ELR (cell line): Measurements from ENCODE around the gene KIF6.

ENCODE experiments used
- DNase-seq: peaks from one replicate; pipeline ENCODE4 v3.0.0-alpha.2; 2015; ENCODE audit warnings: low read depth

KIF6 gene

DNA sequence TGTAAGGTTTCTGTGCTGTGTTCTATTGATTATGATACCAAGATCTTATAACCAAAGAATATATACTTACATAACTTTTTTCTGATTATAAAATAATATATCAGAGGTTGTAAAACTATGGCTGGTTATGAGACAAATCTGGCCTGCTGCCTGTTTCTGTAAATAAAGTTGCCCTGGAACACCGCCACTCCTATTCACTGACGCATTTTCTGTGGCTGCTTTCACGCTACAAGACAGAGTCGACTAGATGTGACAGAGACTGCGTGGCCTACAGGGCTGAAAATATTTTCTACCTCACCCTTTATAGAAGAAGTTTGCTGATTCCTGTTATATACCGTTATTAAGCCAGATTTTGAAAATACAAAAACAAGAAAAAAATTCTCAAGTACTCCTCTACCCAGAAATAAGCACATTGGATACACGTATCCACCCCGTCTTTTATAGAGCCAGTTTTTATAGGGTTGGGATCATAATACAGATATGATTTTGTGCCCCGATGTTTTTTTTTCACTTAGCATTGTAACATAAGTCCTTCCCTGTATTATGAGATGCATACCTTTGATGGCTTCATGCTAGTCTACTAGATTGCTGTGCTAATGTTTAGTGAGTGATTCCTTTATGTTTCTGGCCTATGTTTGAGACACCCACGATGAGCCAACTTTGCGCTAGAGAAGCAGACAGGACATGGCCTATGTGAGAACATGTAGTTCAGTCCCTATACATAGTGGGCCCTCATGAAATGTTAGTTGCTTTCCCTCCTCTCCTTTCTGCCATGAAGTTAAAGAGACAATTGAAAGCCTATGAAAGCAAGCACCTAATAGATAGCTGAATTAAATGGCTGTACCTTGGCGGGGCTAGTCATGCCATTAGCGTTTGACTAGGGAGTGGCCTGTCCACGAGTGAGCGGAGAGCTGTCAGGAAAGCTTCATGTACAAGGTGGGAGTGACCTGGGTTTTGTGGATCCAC, 304.6 kb downstream of the KIF6 start:
- DNase-seq, result no peak

DNA sequence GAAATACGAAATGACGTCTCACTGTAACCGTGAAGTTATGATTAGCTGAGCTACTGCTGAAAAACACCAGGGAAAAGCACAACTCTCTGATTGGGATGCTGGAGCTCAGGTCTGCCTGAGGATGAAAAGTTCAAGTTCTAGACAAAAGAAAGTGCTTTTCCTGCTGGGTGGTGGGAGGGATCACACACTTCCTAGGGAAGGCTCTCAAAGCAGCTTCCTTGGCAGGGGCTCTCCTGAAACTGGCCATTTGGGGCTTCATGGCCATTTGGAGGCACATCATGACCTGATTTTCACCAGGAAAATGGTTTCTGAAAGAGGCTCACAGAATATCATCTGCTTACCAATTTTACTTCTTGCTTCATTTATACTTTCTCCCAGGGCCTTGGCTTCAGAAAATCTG, 305.6 kb downstream of the KIF6 start:
- DNase-seq, result no peak

DNA sequence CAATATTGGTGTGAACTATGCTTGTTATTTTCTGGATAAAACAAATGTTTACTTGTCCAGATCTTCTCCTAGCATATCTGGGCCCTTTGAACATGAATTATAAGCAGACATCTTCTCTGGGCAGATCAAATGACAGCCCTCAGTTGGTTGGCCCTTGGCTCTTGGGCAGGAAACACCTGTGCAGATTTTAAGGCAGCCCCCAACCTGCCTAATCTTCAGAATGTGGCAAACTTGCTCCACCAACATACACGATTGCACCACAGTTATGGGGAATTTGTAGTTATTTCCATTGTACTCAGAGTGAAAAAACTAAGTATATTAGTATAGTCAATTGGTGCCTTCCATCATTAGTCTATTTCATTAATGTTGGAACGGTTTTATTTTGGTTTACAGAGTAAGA, 307.8 kb downstream of the KIF6 start:
- no peak for DNase-seq

DNA sequence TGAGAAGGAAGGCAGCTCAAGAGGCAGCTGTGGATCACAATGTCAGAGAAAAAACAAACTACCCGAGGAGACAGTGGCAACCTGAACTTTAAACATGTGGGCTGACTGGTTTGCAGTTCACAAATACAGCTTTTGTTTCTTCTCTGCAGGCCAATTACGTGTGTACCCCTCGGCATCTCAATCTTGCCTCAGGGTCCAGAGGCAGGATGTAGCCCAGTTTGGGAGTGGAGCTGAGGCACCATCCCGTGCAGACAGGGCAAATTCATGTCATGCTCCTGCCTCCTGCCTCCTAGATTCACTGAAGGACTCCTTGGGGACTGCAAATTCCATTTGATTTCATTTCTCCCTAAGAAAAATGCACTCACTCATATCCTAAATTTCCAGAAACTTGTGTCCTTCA, 308.5 kb downstream of the KIF6 start:
- peak; percentile 98 for DNase-seq

DNA sequence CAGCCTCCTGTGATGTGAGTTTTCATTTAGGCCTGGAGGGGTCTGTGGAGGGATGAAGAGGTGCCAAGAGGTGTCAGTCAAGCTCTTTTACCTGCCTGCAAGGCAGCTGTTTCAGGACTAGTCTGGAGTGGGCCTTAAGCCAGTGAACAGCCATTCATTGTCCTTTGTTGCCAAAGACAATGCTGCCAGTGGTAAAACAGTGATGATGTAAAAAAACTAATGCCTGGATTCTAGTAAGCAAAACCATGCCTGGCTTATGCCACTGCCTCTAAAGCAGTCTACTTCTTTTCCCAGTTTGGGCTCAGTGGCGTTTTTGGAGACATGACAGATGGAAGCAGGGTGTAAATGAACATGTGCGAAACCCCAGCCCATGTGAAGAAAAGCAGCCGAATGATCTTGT, 309.2 kb downstream of the KIF6 start:
- peak; percentile 8 for DNase-seq

DNA sequence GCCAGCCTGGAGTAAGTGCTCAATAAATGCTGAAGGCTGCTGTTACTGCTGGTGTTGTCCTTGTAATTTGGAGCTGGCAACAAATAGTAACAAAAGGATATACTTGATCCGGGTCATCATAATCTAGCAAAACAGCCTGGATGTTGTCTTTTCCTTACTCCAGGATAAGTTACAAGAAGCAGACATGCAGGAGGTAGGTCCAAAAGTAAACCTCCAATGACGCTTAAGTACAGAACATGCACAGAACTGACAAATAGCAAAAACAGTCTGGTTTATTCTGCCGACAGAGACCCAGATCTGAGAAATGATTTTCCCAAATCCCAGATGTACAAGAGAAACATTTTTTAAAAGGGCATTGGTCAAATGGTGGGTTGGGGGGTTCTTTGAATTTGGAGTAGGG, 309.7 kb downstream of the KIF6 start:
- no peak for DNase-seq

DNA sequence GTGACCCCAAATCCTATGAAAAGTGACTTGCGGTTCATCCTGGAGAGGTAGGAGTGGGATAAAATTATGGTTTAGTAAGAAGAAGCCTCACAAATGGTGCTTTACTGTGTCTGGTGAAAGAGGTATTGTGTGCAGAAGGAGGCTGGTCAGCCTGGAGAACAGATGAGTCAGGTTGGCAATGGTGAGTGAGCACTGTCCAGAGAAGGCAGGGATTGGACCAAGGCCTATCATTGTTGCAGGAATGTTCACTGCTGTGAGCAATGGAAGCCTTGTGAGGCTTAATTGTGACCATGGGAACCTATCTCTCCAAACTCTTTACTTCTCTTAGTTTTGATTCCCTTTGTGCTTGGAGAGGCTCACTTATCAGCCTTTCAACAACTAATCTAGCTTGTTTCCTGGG, 313.7 kb downstream of the KIF6 start:
- DNase-seq, result peak; percentile 68

DNA sequence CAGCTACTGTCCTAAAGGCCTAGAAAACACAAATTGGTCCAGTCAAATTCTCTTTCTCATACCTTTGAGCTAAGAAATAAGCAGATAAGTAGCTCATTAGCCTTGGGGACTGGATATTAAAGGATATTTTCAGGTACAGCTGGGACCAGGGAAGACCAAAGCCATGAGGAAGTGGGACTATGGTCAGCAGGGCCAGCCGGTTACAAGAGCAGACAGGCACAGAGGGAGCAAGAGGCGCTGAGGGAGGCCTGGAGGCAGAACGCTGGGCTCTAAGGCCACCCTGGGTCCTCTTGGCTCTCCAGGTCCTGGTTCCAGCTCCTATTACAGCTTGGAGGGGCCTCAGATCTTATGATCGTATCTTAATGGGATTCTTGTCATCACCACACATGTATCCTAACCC, 314.2 kb downstream of the KIF6 start:
- no peak for DNase-seq

DNA sequence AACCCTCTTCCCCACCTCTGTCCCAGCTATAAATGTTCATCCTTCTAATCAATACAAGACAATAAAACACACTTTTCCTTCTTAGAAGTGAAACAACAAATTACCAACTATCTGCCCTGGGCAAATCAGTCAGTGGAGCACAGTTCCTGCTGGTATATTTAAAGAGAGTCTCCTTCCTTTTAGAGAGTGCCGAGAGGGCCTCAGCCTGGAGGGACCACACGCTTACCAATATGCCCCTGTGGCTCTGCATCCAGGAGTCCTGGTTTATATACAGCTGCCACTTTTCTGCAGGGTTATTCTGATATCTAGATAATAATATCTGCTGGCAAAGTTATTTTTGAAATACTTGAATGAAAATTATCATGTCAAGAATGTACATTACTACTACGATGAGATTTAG, 315.3 kb downstream of the KIF6 start:
- no peak for DNase-seq

DNA sequence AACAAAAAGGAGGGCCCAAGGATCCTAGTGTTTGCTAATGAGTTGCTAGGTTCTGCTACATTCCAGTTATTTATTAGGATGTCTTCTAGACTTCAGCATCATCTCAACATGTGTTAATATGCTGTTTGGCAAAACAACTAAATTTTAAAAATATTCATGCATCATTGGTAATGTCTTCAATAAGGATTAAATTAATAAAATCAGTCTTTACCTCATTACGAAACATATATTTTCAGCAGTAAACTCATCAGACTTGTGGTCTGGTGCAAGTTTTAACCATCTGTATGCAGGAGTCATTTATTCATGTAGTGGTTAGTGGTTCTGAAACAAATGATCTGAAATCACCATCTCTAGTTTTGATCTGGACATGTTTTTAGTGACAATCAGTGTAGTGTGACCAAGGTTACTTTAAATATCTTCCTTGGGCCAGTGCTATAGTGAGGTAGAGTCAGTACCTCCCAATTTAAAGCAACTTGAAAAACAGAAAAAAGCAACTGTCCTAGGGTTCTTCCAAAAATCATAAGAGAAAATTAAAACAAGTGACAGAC, 317.7 kb downstream of the KIF6 start:
- DNase-seq, result no peak

DNA sequence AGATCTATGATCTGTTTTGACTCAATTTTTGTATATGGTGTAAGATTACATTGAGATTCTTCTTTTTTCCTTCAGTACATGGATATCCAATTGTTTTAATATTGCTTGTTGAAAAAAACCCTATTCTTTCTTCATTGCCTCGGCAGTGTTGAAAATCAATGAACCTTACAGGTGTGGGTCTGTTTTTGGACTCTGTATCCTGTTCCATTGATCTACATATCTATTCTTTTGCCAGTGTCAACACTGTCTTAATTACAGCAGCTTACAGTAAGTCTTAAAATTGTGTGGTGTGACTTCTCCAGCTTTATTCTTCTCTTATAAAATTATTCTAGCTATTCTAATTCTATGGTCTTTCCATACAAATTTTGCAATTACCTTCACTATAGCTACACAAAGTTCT, 320.9 kb downstream of the KIF6 start:
- no peak for DNase-seq

DNA sequence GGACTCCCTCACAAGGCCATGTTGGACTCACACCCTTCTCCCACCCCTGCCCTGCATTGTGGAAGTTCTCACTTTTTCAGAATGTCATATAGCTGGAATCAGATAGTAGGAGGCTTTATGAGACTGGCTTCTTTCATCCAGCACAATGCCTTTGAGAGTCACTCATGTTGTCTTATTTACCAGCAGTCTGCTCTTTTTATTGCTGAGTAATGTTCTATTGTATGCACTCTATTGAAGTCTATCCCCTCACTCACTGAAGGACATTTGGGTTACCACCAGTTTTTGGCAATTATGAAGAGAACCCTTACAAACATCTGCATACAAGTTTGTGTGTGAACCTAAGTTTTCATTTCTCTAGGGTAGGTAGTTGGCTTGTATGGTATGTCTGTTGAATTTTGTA, 321.9 kb downstream of the KIF6 start:
- DNase-seq, result no peak

DNA sequence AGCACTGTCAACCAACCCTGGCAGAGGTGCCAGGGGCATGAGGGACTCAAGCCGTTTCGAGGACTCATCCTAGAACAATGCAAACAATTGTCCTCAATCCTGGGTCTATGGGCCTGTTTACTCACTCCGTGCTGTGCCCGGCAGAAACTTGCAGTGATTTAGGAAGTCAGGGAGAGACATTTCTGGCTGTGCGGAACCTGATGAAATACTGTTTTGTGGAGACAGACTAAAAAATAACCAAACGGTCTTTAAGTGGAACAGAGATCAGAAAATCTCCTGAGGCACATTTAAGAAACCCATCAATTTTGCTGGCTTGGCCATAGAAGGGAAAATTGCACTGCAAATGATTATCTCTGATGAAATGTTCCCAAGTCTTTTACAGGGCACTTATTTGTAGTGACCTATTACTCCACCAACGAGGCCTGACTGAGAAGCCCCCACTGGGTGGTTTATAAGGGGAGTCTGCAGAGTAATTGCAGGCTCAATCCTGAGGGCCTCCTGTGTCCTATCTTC, 322.9 kb downstream of the KIF6 start:
- DNase-seq, result peak; percentile 55

DNA sequence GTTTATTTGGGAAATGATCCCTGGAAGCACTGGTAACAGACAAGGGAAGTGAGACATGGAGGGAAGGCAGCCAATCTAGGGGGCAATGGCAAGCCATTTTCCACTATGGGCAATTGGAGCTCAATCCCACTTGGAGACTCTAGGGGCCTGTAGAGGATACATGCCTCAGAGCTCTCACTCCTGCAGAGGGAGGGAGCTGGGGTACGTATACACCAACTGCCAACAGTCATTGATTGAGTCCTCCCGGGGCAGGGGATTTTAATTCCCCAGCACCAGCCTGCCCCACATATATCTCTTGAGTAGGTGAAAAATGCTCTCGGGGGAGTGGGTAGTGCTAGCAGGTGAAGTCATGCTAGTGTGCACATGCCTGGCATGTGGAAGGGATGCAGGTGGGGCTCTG, 323.8 kb downstream of the KIF6 start:
- DNase-seq, result no peak

DNA sequence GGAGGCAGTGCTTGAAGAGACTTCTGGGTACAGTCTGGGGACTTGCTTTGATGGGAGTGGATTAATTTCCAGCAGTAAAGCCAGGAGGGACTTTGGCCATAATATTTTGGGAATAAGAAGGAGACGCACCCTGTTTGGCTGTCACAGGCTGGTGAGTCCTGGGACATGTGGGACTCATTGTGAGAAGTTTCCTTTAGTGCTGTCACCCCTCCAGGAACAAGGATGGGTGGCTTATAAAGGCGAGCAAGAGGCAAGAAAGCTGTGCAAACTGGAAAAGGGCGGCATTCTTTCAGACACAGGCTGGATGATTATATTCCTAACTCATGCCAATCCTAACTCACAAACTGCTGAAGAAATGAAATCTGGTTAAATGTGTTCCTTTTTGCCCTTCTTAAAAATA, 325.2 kb downstream of the KIF6 start:
- no peak for DNase-seq

DNA sequence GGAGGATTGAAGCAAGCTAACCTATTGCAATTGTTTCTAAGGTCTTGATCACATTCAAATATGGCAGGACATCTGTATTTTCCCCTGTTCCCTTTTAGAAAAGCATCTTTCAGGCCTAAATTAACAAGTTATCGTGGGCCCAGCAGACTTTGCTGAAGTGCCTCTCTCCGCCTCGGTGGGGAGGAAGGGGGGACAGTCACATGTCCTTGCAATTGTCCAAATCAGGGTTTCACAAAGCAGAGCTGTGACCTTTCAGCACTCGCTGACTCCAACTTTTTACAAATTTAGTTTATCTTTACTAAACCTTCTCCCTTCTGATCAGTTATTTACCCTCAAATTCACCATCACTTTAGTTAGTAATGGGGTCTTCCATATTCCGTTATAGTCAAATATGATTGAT, 328.4 kb downstream of the KIF6 start:
- no peak for DNase-seq

DNA sequence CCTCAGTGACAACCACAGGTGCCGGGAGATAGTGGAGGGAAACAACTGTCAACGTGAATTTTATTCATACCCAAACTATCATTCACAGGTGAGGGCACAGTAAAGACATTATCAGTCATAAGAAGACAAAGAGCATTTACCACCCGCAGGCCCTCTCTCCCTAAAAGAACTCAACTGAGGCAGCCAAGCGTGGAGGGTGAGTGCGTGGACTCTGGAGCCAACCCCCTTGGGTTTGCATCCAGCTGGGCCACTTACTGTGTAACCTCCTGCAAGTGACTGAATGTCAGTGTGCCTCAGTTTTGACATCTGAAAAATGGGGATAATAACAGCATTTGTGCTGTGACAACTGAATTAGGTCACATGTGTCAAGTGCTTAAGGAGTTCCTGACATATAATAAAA, 332.1 kb downstream of the KIF6 start:
- DNase-seq, result no peak

DNA sequence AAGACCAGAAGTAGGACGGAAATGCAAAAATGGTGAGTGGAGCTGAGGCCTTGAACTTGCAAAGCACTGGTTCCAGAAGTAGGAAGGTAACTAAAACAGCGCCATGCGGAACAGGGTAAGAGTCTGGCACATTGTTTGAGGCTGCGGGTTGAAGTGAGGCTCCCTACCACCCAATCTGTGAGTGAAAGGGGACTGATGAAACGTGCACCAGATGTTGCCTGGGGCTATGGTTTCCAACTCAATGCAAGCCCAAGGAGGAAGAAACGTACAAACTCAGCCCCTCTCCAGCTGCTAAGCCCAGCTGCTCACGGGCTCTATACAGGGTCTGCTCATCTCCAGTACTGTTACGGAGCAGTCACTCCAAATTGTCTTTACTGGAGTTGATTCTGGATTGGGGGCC, 334.0 kb downstream of the KIF6 start:
- DNase-seq, result no peak

DNA sequence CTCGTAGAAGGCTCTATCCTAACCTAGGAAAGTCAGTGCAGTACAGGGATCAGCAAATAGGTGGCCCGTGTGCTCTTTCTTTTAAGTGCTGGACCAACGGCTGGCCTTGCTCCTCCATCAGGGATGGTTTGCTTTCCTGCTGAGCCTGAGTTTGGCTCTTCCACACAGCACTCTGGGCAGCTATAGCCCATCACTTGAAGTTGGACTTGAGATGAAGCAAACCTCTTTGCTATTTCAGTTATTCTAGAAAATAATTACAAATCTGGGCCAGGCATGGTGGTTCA, 335.8 kb downstream of the KIF6 start:
- DNase-seq, result peak; percentile 36

DNA sequence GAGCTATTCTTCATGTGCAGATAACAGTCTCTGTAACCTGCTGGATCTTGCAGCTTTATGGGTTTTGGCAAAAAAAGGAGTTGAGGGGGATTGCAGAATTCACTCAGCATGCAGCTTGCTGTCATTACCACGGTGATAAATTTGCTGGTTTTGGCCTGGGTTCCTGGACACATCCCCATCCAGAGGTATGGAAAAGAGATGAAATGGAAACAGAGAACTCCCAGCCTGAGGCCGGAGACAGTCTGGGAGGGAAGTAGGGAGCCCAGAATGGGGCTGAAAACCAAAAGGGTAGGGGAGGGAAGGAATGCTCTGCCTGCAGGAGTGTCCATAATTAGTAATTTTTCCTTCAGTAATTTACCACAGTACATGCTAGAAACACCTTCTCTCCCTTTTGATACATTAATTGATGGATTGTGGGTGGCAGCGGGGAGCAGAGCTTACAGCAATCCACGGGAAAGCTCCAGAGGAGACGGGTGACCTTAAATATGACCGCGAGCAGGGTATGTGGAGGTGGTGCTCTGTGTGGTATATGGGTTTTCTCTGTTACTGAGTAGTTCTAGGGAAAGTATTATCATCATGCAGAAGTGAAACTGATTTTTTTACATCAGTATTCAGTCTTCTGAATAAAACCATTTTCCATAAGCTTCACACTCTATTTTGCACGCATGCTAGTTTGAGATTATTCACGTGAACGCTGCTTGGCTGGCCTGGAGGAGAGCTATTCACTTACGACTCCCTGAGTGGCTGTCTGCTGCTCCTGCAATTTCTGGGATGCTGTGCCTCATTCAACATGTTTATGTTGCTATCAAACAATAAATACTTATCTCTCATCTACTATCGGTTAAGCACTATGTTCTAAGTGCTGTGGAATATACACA, 336.4 kb downstream of the KIF6 start:
- DNase-seq, result no peak

DNA sequence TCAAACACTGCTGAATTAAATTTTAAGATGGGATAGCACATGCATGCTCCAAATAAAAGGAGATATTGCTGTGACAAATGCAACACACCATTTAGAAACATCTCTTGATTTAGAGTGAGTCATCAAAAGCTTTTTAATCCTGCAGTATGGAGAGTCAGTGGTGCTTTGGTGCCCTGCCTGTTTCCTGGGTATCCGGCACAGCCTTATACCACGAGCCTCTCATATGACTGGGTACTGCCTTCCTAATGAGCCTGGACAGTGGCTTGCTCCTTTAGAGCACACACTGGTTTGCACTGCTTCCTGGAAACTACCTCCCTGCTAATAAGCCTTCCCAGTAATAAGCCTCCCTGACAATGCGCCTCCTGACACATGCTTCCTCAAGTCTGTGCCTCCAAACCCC, 337.4 kb downstream of the KIF6 start:
- peak; percentile 10 for DNase-seq

DNA sequence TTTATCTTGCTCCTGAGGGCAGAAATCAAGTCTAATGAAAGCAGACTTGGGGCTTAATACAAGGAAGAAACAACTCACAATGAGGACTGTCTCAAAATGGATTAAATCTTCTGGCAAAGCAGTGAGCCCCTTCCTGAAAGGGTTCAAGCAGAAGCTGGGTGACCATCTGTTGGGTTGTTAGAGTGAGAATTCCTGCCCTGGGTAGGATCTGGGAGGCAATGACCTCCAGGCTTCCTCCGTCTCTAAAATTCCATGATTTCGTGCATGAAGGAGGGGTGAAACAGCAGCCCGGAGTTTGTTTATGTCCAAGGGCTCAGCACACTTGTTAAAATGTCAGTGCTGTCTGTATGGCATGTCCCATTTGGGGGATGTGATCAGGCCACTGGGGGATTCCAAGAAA, 338.7 kb downstream of the KIF6 start:
- DNase-seq, result no peak
